ENCODE data around the gene SPATA13. TPM values are rescaled to one million over a fixed set of nuclear protein-coding genes. Genes with fewer than 3 reads are reported as not detected.
"Not testable (repeated sequence)": the region's sequence is repeated elsewhere in the genome, so short reads cannot be mapped to it uniquely, and the experiment has no call there.

The SPATA13 gene
- total and polyA plus RNA-seq, 7 experiments from 2014 or later, result 62.2 to 104 (median 96.2) TPM

- not testable (repeated sequence) for ATAC-seq
Measured at GRCh38 chr13:24122045-24122444, 38.5 kb upstream of the SPATA13 start.

GRCh38 chr13:24122569-24122968 is 38.0 kb upstream of the SPATA13 start:
- no peaks in the 10 kb centered on the region for H3K27me3 ChIP-seq (ENCODE audit: control insufficient read depth in 2 of 2, insufficient read depth in 2 of 2, low read length in 2 of 2)
- ATAC-seq (no peak), DNase-seq (peak in 2 of 9 donors; percentile 4 to 10)
- Mint-ChIP-seq H3K4me1 (peaks cover 0 to 42% (median 8%) of the 10 kb centered on the region in 7 donors), H3K9me3 (no peaks in the 10 kb centered on the region), H3K36me3 (no peaks in the 10 kb centered on the region), H3K27me3 (peaks cover 9 to 23% (median 11%) of the 10 kb centered on the region in 5 donors), H3K27ac (no peak overlapping the region), H3K4me3 (peak overlapping the region in 1 of 10 donors; percentile 20)
- ChIA-PET CTCF (no interaction called here), POLR2A (no interaction called here)
- intact Hi-C loops (cut with micrococcal nuclease), result no loop called here
- no peak overlapping the region for H3K4me3 ChIP-seq (ENCODE audit: low read length)
- H3K36me3 ChIP-seq (ENCODE audit: control insufficient read depth in 2 of 3, insufficient read depth in 3 of 3, low read length in 3 of 3), result no peaks in the 10 kb centered on the region
- H3K4me1 ChIP-seq (ENCODE audit: control insufficient read depth in 2 of 2, insufficient read depth in 2 of 2, low read length in 2 of 2), result no peaks in the 10 kb centered on the region
- H3K9me3 ChIP-seq (ENCODE audit: control insufficient read depth in 2 of 3, low read length in 3 of 3), result no peaks in the 10 kb centered on the region
- H3K27ac ChIP-seq (ENCODE audit: low read depth, low read length), result no peak overlapping the region

More at GRCh38 chr13:24122045-24122444, 38.5 kb upstream of the SPATA13 start:
- H3K4me1 ChIP-seq (ENCODE audit: control insufficient read depth in 2 of 2, insufficient read depth in 2 of 2, low read length in 2 of 2); intact Hi-C loops (cut with micrococcal nuclease); DNase-seq; H3K27ac Mint-ChIP-seq; H3K36me3 Mint-ChIP-seq; H3K36me3 ChIP-seq (ENCODE audit: control insufficient read depth in 2 of 3, insufficient read depth in 3 of 3, low read length in 3 of 3); POLR2A ChIA-PET; H3K27me3 ChIP-seq (ENCODE audit: control insufficient read depth in 2 of 2, insufficient read depth in 2 of 2, low read length in 2 of 2); H3K9me3 ChIP-seq (ENCODE audit: control insufficient read depth in 2 of 3, low read length in 3 of 3); H3K27ac ChIP-seq (ENCODE audit: low read depth, low read length); H3K4me3 ChIP-seq (ENCODE audit: low read length); H3K9me3 Mint-ChIP-seq; CTCF ChIA-PET: not testable (repeated sequence)
- Mint-ChIP-seq H3K4me1 (peaks cover 0 to 38% (median 8%) of the 10 kb centered on the region in 7 donors), H3K27me3 (peaks cover 9 to 25% (median 11%) of the 10 kb centered on the region in 5 donors), H3K4me3 (peak overlapping the region in 1 of 10 donors; percentile 27)

GRCh38 chr13:24123761-24124160 is 36.8 kb upstream of the SPATA13 start:
- Mint-ChIP-seq H3K27ac (no peak overlapping the region), H3K36me3 (no peaks in the 10 kb centered on the region), H3K27me3 (peaks cover 9 to 23% (median 11%) of the 10 kb centered on the region in 5 donors), H3K4me1 (peaks cover 0 to 40% (median 8%) of the 10 kb centered on the region in 7 donors), H3K4me3 (no peak overlapping the region), H3K9me3 (no peaks in the 10 kb centered on the region)
- Histone ChIP-seq H3K4me3 (ENCODE audit: low read length) (no peak overlapping the region), H3K36me3 (ENCODE audit: control insufficient read depth in 2 of 3, insufficient read depth in 3 of 3, low read length in 3 of 3) (no peaks in the 10 kb centered on the region), H3K9me3 (ENCODE audit: control insufficient read depth in 2 of 3, low read length in 3 of 3) (no peaks in the 10 kb centered on the region), H3K27me3 (ENCODE audit: control insufficient read depth in 2 of 2, insufficient read depth in 2 of 2, low read length in 2 of 2) (no peaks in the 10 kb centered on the region), H3K27ac (ENCODE audit: low read depth, low read length) (no peak overlapping the region), H3K4me1 (ENCODE audit: control insufficient read depth in 2 of 2, insufficient read depth in 2 of 2, low read length in 2 of 2) (no peaks in the 10 kb centered on the region)
- ATAC-seq (no peak), DNase-seq (no peak)
- intact Hi-C loops (cut with micrococcal nuclease), result no loop called here
- ChIA-PET CTCF (no interaction called here), POLR2A (no interaction called here)

GRCh38 chr13:24124789-24125476 is 35.6 kb upstream of the SPATA13 start:
- H3K36me3 ChIP-seq (ENCODE audit: control insufficient read depth in 2 of 3, insufficient read depth in 3 of 3, low read length in 3 of 3), result no peaks in the 10 kb centered on the region
- no peaks in the 10 kb centered on the region for H3K36me3 Mint-ChIP-seq
- no peaks in the 10 kb centered on the region for H3K4me1 ChIP-seq (ENCODE audit: control insufficient read depth in 2 of 2, insufficient read depth in 2 of 2, low read length in 2 of 2)
- no peak overlapping the region for H3K27ac ChIP-seq (ENCODE audit: low read depth, low read length)
- no peak overlapping the region for H3K27ac Mint-ChIP-seq
- no peaks in the 10 kb centered on the region for H3K27me3 ChIP-seq (ENCODE audit: control insufficient read depth in 2 of 2, insufficient read depth in 2 of 2, low read length in 2 of 2)
- DNase-seq (no peak), ATAC-seq (peak; percentile 26)
- no peaks in the 10 kb centered on the region for H3K9me3 ChIP-seq (ENCODE audit: control insufficient read depth in 2 of 3, low read length in 3 of 3)
- H3K4me3 Mint-ChIP-seq, result no peak overlapping the region
- ChIA-PET CTCF (no interaction called here), POLR2A (no interaction called here)
- intact Hi-C loops (cut with micrococcal nuclease), result no loop called here
- no peak overlapping the region for H3K4me3 ChIP-seq (ENCODE audit: low read length)
- H3K27me3 Mint-ChIP-seq, result peaks cover 9 to 23% (median 17%) of the 10 kb centered on the region in 5 donors
- no peaks in the 10 kb centered on the region for H3K9me3 Mint-ChIP-seq
- peaks cover 0 to 38% (median 8%) of the 10 kb centered on the region in 7 donors for H3K4me1 Mint-ChIP-seq

- Histone ChIP-seq H3K4me1 (ENCODE audit: control insufficient read depth in 2 of 2, insufficient read depth in 2 of 2, low read length in 2 of 2) (no peaks in the 10 kb centered on the region), H3K4me3 (ENCODE audit: low read length) (no peak overlapping the region), H3K36me3 (ENCODE audit: control insufficient read depth in 2 of 3, insufficient read depth in 3 of 3, low read length in 3 of 3) (no peaks in the 10 kb centered on the region), H3K9me3 (ENCODE audit: control insufficient read depth in 2 of 3, low read length in 3 of 3) (peaks cover 0 to 10% (median 4%) of the 10 kb centered on the region in 3 experiments), H3K27ac (ENCODE audit: low read depth, low read length) (no peak overlapping the region), H3K27me3 (ENCODE audit: control insufficient read depth in 2 of 2, insufficient read depth in 2 of 2, low read length in 2 of 2) (no peaks in the 10 kb centered on the region)
- H3K4me3 Mint-ChIP-seq, result no peak overlapping the region
- H3K9me3 Mint-ChIP-seq, result peaks cover 5 to 22% (median 11%) of the 10 kb centered on the region in 11 donors
- intact Hi-C loops (cut with micrococcal nuclease), result no loop called here
- ATAC-seq (no peak), DNase-seq (peak in 1 of 9 donors; percentile 24)
- peaks cover 15 to 22% (median 19%) of the 10 kb centered on the region in 5 donors for H3K27me3 Mint-ChIP-seq
- peaks cover 0 to 24% (median 8%) of the 10 kb centered on the region in 7 donors for H3K4me1 Mint-ChIP-seq
- ChIA-PET POLR2A (no interaction called here), CTCF (no interaction called here)
- no peak overlapping the region for H3K27ac Mint-ChIP-seq
- H3K36me3 Mint-ChIP-seq, result peaks cover 0 to 8% (median 4%) of the 10 kb centered on the region in 5 donors
Measured at GRCh38 chr13:24127116-24127631, 33.3 kb upstream of the SPATA13 start.

- Mint-ChIP-seq H3K9me3 (peaks cover 5 to 23% (median 12%) of the 10 kb centered on the region in 11 donors), H3K36me3 (peaks cover 0 to 8% (median 4%) of the 10 kb centered on the region in 5 donors), H3K4me3 (no peak overlapping the region), H3K27ac (no peak overlapping the region), H3K4me1 (peaks cover 0 to 16% (median 0%) of the 10 kb centered on the region in 7 donors), H3K27me3 (peaks cover 11 to 22% (median 14%) of the 10 kb centered on the region in 5 donors)
- POLR2A ChIA-PET, result no interaction called here
- Histone ChIP-seq H3K36me3 (ENCODE audit: control insufficient read depth in 2 of 3, insufficient read depth in 3 of 3, low read length in 3 of 3) (no peaks in the 10 kb centered on the region), H3K27me3 (ENCODE audit: control insufficient read depth in 2 of 2, insufficient read depth in 2 of 2, low read length in 2 of 2) (no peaks in the 10 kb centered on the region), H3K4me1 (ENCODE audit: control insufficient read depth in 2 of 2, insufficient read depth in 2 of 2, low read length in 2 of 2) (no peaks in the 10 kb centered on the region), H3K27ac (ENCODE audit: low read depth, low read length) (no peak overlapping the region), H3K4me3 (ENCODE audit: low read length) (no peak overlapping the region), H3K9me3 (ENCODE audit: control insufficient read depth in 2 of 3, low read length in 3 of 3) (peaks cover 0 to 10% (median 4%) of the 10 kb centered on the region in 3 experiments)
- CTCF ChIA-PET, result no interaction called here
- intact Hi-C loops (cut with micrococcal nuclease), result no loop called here
- DNase-seq (no peak), ATAC-seq (no peak)
Measured at GRCh38 chr13:24128112-24128511, 32.4 kb upstream of the SPATA13 start.

- Histone ChIP-seq H3K27ac (ENCODE audit: low read depth, low read length) (no peak overlapping the region), H3K4me3 (ENCODE audit: low read length) (no peak overlapping the region), H3K27me3 (ENCODE audit: control insufficient read depth in 2 of 2, insufficient read depth in 2 of 2, low read length in 2 of 2) (no peaks in the 10 kb centered on the region), H3K4me1 (ENCODE audit: control insufficient read depth in 2 of 2, insufficient read depth in 2 of 2, low read length in 2 of 2) (no peaks in the 10 kb centered on the region), H3K9me3 (ENCODE audit: control insufficient read depth in 2 of 3, low read length in 3 of 3) (peaks cover 0 to 10% (median 4%) of the 10 kb centered on the region in 3 experiments), H3K36me3 (ENCODE audit: control insufficient read depth in 2 of 3, insufficient read depth in 3 of 3, low read length in 3 of 3) (no peaks in the 10 kb centered on the region)
- Mint-ChIP-seq H3K4me3 (no peak overlapping the region), H3K27ac (peak overlapping the region in 1 of 9 donors; percentile 72), H3K27me3 (peaks cover 9 to 22% (median 17%) of the 10 kb centered on the region in 5 donors), H3K9me3 (peaks cover 5 to 23% (median 12%) of the 10 kb centered on the region in 11 donors), H3K36me3 (peaks cover 0 to 13% (median 4%) of the 10 kb centered on the region in 5 donors), H3K4me1 (peaks cover 0 to 16% (median 0%) of the 10 kb centered on the region in 7 donors)
- ChIA-PET POLR2A (no interaction called here), CTCF (no interaction called here)
- intact Hi-C loops (cut with micrococcal nuclease), result no loop called here
- no peak for DNase-seq
- ATAC-seq, result no peak
Measured at GRCh38 chr13:24128962-24129361, 31.6 kb upstream of the SPATA13 start.

All from naive thymus-derived CD4-positive, alpha-beta T cell (primary cell).